ENCODE results near the gene SETD3.

- no peak for TF ChIP-seq CTCF (IDR thresholded peaks at IDR 0.05; ENCODE audit: poor library complexity, severe bottlenecking)
- TF ChIP-seq TAF1 (IDR thresholded peaks at IDR 0.05; ENCODE audit: low read depth): no peak
- TF ChIP-seq REST (IDR thresholded peaks at IDR 0.05; ENCODE audit: borderline replicate concordance): no peak
- no peak for TF ChIP-seq MXI1 (conservative IDR thresholded peaks at IDR 0.05; ENCODE audit: poor library complexity, severe bottlenecking)
- no peak for TF ChIP-seq RAD21 (conservative IDR thresholded peaks at IDR 0.05)
- no peak for TF ChIP-seq POLR2AphosphoS5 (IDR thresholded peaks at IDR 0.05)
- TF ChIP-seq EP300 (conservative IDR thresholded peaks at IDR 0.05; ENCODE audit: poor library complexity, severe bottlenecking): no peak
Observed at GRCh38 chr14:99497341-99497740, 16.7 kb upstream of the SETD3 start.
